HAP-1 (cell line): Measurements from ENCODE around the gene ACOT7.
A peak's percentile ranks its signal among the peaks of the same experiment; 100 is the strongest.

Source experiments
- DNase-seq, 2 experiments: peaks; one replicate each; pipeline ENCODE4 v3.0.0-alpha.2; 2016 to 2020; ENCODE audit warnings: low spot score in 2 of 2
- H3K27me3 ChIP-seq: fragments of 250-450 bp; sonication (Bioruptor Pico); 2 replicates; pipeline ENCODE4 v1.5.1; 2020; ENCODE audit warnings: low read depth, mild to moderate bottlenecking, moderate library complexity
- H3K36me3 ChIP-seq: fragments of 250-450 bp; sonication (Bioruptor Pico); replicated peaks from 2 replicates; pipeline ENCODE4 v1.5.1; 2020; ENCODE audit warnings: mild to moderate bottlenecking
- H3K4me1 ChIP-seq: fragments of 250-450 bp; sonication (Bioruptor Pico); 2 replicates; pipeline ENCODE4 v1.5.1; 2020; ENCODE audit warnings: mild to moderate bottlenecking
- H3K4me3 ChIP-seq: fragments of 250-450 bp; sonication (Bioruptor Pico); 2 replicates; pipeline ENCODE4 v1.5.1; 2020; ENCODE audit warnings: mild to moderate bottlenecking, moderate library complexity
- H3K9me3 ChIP-seq: fragments of 250-450 bp; sonication (Bioruptor Pico); 2 replicates; pipeline ENCODE4 v1.5.1; 2020; ENCODE audit warnings: mild to moderate bottlenecking, moderate library complexity
- in situ Hi-C: fragments of 300-500 bp; cut with MboI; formaldehyde crosslinking; loops from 3 replicates; pipeline ENCODE4 v1.14.3; 2020; ENCODE audit warnings: low sequenced_read_pairs, inconsistent platforms, mixed read lengths

Gene ACOT7

GRCh38 chr1:6287029-6287428 lies 106.5 kb downstream of the ACOT7 start:
- no peak for DNase-seq
- no peaks in the 10 kb centered on the region for H3K27me3 ChIP-seq
- H3K36me3 ChIP-seq = peaks cover 2% of the 10 kb centered on the region; the same call in 1 of the 2 replicates
- H3K4me1 ChIP-seq = no peaks in the 10 kb centered on the region
- no peak overlapping the region for H3K4me3 ChIP-seq
- no peaks in the 10 kb centered on the region for H3K9me3 ChIP-seq
- in situ Hi-C loops = no loop called here

- H3K4me1 ChIP-seq = no peaks in the 10 kb centered on the region
- no peaks in the 10 kb centered on the region for H3K36me3 ChIP-seq
- in situ Hi-C loops = no loop called here
Measured at GRCh38 chr1:6286266-6286665, 107.3 kb downstream of the ACOT7 start.

GRCh38 chr1:6285336-6285735 lies 108.2 kb downstream of the ACOT7 start:
- no peak for DNase-seq
- Histone ChIP-seq H3K36me3 (0 out of 2 replicates have a peak, but pooled peaks cover 4% of the 10 kb centered on the region), H3K9me3 (no peaks in the 10 kb centered on the region), H3K4me3 (no peak overlapping the region), H3K4me1 (no peaks in the 10 kb centered on the region), H3K27me3 (no peaks in the 10 kb centered on the region)
- in situ Hi-C loops = no loop called here

More at GRCh38 chr1:6286266-6286665, 107.3 kb downstream of the ACOT7 start:
- H3K27me3 ChIP-seq = no peaks in the 10 kb centered on the region
- no peak for DNase-seq
- no peak overlapping the region for H3K4me3 ChIP-seq
- no peaks in the 10 kb centered on the region for H3K9me3 ChIP-seq

GRCh38 chr1:6282577-6283270 lies 110.8 kb downstream of the ACOT7 start:
- no peaks in the 10 kb centered on the region for H3K27me3 ChIP-seq

GRCh38 chr1:6281511-6282402 lies 111.8 kb downstream of the ACOT7 start:
- DNase-seq = no peak
- in situ Hi-C loops = no loop called here
- 0 out of 2 replicates have a peak, but pooled peaks cover 4% of the 10 kb centered on the region for H3K36me3 ChIP-seq

More at GRCh38 chr1:6282577-6283270, 110.8 kb downstream of the ACOT7 start:
- Histone ChIP-seq H3K36me3 (0 out of 2 replicates have a peak, but pooled peaks cover 4% of the 10 kb centered on the region), H3K4me1 (no peaks in the 10 kb centered on the region), H3K4me3 (no peak overlapping the region), H3K9me3 (no peaks in the 10 kb centered on the region)
- DNase-seq = no peak
- in situ Hi-C loops = no loop called here

GRCh38 chr1:6280761-6281451 lies 112.7 kb downstream of the ACOT7 start:
- H3K36me3 ChIP-seq = 0 out of 2 replicates have a peak, but pooled peaks cover 4% of the 10 kb centered on the region
- no peaks in the 10 kb centered on the region for H3K9me3 ChIP-seq
- no peaks in the 10 kb centered on the region for H3K4me1 ChIP-seq
- in situ Hi-C loops = no loop called here
- H3K4me3 ChIP-seq = no peak overlapping the region
- H3K27me3 ChIP-seq = no peaks in the 10 kb centered on the region
- peak in 1 of 2 experiments; percentile 28 for DNase-seq

More at GRCh38 chr1:6281511-6282402, 111.8 kb downstream of the ACOT7 start:
- no peaks in the 10 kb centered on the region for H3K27me3 ChIP-seq
- no peaks in the 10 kb centered on the region for H3K9me3 ChIP-seq
- no peak overlapping the region for H3K4me3 ChIP-seq
- H3K4me1 ChIP-seq = no peaks in the 10 kb centered on the region

- in situ Hi-C loops = no loop called here
- H3K4me3 ChIP-seq = no peak overlapping the region
- H3K27me3 ChIP-seq = no peaks in the 10 kb centered on the region
- 0 out of 2 replicates have a peak, but pooled peaks cover 4% of the 10 kb centered on the region for H3K36me3 ChIP-seq
- no peaks in the 10 kb centered on the region for H3K4me1 ChIP-seq
- no peaks in the 10 kb centered on the region for H3K9me3 ChIP-seq
- DNase-seq = no peak
Measured at GRCh38 chr1:6279613-6280383, 113.8 kb downstream of the ACOT7 start.

GRCh38 chr1:6279066-6279465 lies 114.5 kb downstream of the ACOT7 start:
- H3K36me3 ChIP-seq = 0 out of 2 replicates have a peak, but pooled peaks cover 4% of the 10 kb centered on the region
- H3K9me3 ChIP-seq = no peaks in the 10 kb centered on the region

GRCh38 chr1:6278263-6278662 lies 115.3 kb downstream of the ACOT7 start:
- in situ Hi-C loops = no loop called here
- no peak overlapping the region for H3K4me3 ChIP-seq
- H3K27me3 ChIP-seq = no peaks in the 10 kb centered on the region
- H3K36me3 ChIP-seq = peaks cover 10% of the 10 kb centered on the region
- no peak for DNase-seq
- H3K4me1 ChIP-seq = no peaks in the 10 kb centered on the region
- no peaks in the 10 kb centered on the region for H3K9me3 ChIP-seq

More at GRCh38 chr1:6279066-6279465, 114.5 kb downstream of the ACOT7 start:
- Histone ChIP-seq H3K4me1 (no peaks in the 10 kb centered on the region), H3K27me3 (no peaks in the 10 kb centered on the region), H3K4me3 (no peak overlapping the region)
- in situ Hi-C loops = no loop called here
- DNase-seq = no peak

GRCh38 chr1:6276811-6277555 lies 116.6 kb downstream of the ACOT7 start:
- in situ Hi-C loops = no loop called here
- DNase-seq = no peak
- no peaks in the 10 kb centered on the region for H3K4me1 ChIP-seq

GRCh38 chr1:6275826-6276782 lies 117.5 kb downstream of the ACOT7 start:
- Histone ChIP-seq H3K9me3 (no peaks in the 10 kb centered on the region), H3K4me1 (no peaks in the 10 kb centered on the region), H3K36me3 (peaks cover 14% of the 10 kb centered on the region), H3K27me3 (no peaks in the 10 kb centered on the region), H3K4me3 (no peak overlapping the region)
- in situ Hi-C loops = no loop called here
- DNase-seq = no peak

More at GRCh38 chr1:6276811-6277555, 116.6 kb downstream of the ACOT7 start:
- H3K27me3 ChIP-seq = no peaks in the 10 kb centered on the region
- H3K4me3 ChIP-seq = no peak overlapping the region
- H3K36me3 ChIP-seq = peaks cover 14% of the 10 kb centered on the region
- H3K9me3 ChIP-seq = no peaks in the 10 kb centered on the region
